Peyer's patch (tissue), 4 donors: ENCODE results near the gene PTPN13.

ENCODE experiments used
- POLR2A ChIP-seq, 2 donors: fragments of 450-650 bp; IDR thresholded peaks; one replicate each; pipeline ENCODE4 v1.5.1; 2017; ENCODE audit warnings: antibody characterized with exemption in 2 of 2, mild to moderate bottlenecking in 2 of 2, moderate library complexity in 2 of 2
- TF ChIP-seq, protein P1 (sequence below), 6 experiments: fragments of 450-650 bp in 4 of 6; fragments of 200-600 bp in 2 of 6; sonication (generic) in 1 of 6; IDR thresholded peaks; one replicate each; pipeline ENCODE4 v1.5.1; 2017 to 2019; ENCODE audit warnings: antibody characterized with exemption in 6 of 6, mild to moderate bottlenecking in 3 of 6, moderate library complexity in 1 of 6

DNA sequence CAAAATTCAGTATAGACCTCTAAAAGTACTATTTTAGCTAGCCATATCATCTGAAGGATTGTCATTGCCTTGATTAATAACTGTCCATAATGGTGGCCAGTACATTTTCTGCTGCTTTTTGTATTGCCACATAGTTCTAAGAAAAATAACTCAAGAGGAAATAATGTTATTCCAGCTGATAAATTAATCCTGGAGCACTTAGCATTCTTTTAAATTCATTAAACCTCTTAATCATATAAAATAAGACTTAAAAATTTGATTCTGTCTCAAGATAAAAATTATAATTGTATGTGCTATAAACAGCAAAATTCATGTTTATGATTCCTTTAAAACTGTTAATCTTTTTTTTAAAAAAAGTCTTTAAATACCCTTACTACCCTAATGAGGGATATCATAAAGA lies 12.7 kb downstream of the PTPN13 start:
- TF ChIP-seq, protein P1, sequence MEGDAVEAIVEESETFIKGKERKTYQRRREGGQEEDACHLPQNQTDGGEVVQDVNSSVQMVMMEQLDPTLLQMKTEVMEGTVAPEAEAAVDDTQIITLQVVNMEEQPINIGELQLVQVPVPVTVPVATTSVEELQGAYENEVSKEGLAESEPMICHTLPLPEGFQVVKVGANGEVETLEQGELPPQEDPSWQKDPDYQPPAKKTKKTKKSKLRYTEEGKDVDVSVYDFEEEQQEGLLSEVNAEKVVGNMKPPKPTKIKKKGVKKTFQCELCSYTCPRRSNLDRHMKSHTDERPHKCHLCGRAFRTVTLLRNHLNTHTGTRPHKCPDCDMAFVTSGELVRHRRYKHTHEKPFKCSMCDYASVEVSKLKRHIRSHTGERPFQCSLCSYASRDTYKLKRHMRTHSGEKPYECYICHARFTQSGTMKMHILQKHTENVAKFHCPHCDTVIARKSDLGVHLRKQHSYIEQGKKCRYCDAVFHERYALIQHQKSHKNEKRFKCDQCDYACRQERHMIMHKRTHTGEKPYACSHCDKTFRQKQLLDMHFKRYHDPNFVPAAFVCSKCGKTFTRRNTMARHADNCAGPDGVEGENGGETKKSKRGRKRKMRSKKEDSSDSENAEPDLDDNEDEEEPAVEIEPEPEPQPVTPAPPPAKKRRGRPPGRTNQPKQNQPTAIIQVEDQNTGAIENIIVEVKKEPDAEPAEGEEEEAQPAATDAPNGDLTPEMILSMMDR (IDR thresholded peaks at IDR 0.05), result no peak
- no peak for TF ChIP-seq POLR2A (IDR thresholded peaks at IDR 0.05)
